Osteoblast (primary cell): Measurements from ENCODE around the gene ECEL1. TPM values are rescaled to one million over a fixed set of nuclear protein-coding genes. Genes with fewer than 3 reads are reported as not detected.

Experiments
- DNase-seq: peaks from one replicate; pipeline ENCODE4 v3.0.0; 2011; ENCODE audit warnings: low spot score, mixed read lengths; ENCODE audit not compliant: insufficient read length; ENCODE audit errors: missing footprints
- H2AFZ ChIP-seq: 2 replicates; pipeline ENCODE4 v1.6.0; 2011; ENCODE audit warnings: mild to moderate bottlenecking, low read length
- H3K27ac ChIP-seq: 2 replicates; pipeline ENCODE4 v1.5.1; 2011; ENCODE audit warnings: mild to moderate bottlenecking, low read depth, low read length, moderate library complexity
- H3K27me3 ChIP-seq: 2 replicates; pipeline ENCODE4 v1.6.0; 2012; ENCODE audit warnings: mild to moderate bottlenecking, control low read depth, inconsistent platforms, low read length, moderate library complexity; ENCODE audit not compliant: insufficient read depth
- H3K36me3 ChIP-seq: 2 replicates; pipeline ENCODE4 v1.5.1; 2011; ENCODE audit warnings: mild to moderate bottlenecking, low read length, control low read depth, moderate library complexity; ENCODE audit not compliant: insufficient read depth
- H3K4me1 ChIP-seq: 2 replicates; pipeline ENCODE4 v1.5.1; 2011; ENCODE audit warnings: mild to moderate bottlenecking, low read length, control low read depth, moderate library complexity; ENCODE audit not compliant: insufficient read depth
- H3K4me2 ChIP-seq: 2 replicates; pipeline ENCODE4 v1.6.0; 2011; ENCODE audit warnings: mild to moderate bottlenecking, low read length; ENCODE audit not compliant: insufficient read depth
- H3K4me3 ChIP-seq: fragments of 200-600 bp; sonication (generic); 3 replicates; pipeline ENCODE4 v1.5.1; 2012; ENCODE audit warnings: mild to moderate bottlenecking, low read length, inconsistent platforms; ENCODE audit not compliant: insufficient read depth
- H3K79me2 ChIP-seq: 2 replicates; pipeline ENCODE4 v1.6.0; 2012; ENCODE audit warnings: mild to moderate bottlenecking, low read length, control low read depth, inconsistent platforms; ENCODE audit not compliant: insufficient read depth
- H3K9me3 ChIP-seq: 2 replicates; pipeline ENCODE4 v1.5.1; 2011; ENCODE audit warnings: low read depth, low read length, control low read depth
- H4K20me1 ChIP-seq: 2 replicates; pipeline ENCODE4 v1.6.0; 2012; ENCODE audit warnings: mild to moderate bottlenecking, low read length, control low read depth; ENCODE audit not compliant: insufficient read depth
- total RNA-seq: library from RNA; depleted of rRNA; stranded (reverse); fragments of >200 nt; gene quantifications from 2 replicates; pipeline ENCODE4 v1.2.3, GENCODE V29; 2012
- TF ChIP-seq, protein P1 (sequence below): IDR thresholded peaks from 2 replicates; pipeline ENCODE4 v1.5.1; 2011; ENCODE audit warnings: mild to moderate bottlenecking, low read depth, low read length, moderate library complexity; ENCODE audit errors: extremely low read depth

ECEL1 gene
- total RNA-seq, 1 donor, result not detected

DNA sequence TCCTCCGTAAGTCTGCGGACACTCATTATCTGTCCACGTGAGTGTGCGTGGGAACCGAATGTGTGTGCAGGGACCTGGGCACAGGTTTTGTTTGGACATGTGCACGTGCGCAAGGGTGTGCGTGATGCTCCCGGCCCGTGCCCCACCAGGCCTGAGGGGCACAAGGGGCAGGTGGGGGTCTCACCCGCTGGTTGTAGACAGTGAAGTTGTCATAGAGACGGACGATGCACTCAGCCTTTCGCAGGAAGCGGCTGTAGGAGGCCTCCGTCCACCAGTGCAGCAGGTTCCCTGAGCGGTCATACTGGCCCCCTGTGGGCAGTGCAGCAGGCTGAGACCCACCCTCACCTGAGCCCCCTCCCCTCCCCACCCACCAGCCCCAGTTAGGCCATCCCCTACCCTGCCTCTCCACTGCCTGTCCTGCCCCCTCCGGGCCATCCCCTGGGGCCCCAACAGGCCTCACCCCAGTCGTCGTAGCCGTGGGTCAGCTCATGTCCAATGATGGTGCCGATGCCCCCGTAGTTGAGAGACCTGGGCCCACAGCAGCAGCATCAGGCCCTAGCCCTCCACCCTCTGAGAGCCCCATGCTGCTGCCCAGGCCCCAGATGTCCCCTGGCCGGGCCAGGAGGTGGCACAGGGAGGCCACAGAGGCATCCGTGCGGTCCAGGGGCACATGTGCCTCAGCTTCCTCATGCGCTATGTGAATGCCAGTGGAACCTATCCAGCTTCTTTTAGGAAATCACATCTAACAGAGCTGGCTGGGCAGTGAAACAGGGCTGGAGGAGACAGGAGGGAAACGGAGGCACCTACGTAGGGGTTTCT is 6.1 kb downstream of the ECEL1 start:
- H3K27me3 ChIP-seq, result peaks cover 25% of the 10 kb centered on the region
- H3K9me3 ChIP-seq, result no peaks in the 10 kb centered on the region
- no peaks in the 10 kb centered on the region for H3K79me2 ChIP-seq
- no peaks in the 10 kb centered on the region for H4K20me1 ChIP-seq
- H3K4me1 ChIP-seq, result no peaks in the 10 kb centered on the region
- H3K36me3 ChIP-seq, result no peaks in the 10 kb centered on the region
- no peak overlapping the region for H3K27ac ChIP-seq
- no peak overlapping the region for H2AFZ ChIP-seq
- peak; percentile 77 for DNase-seq
- no peak overlapping the region for H3K4me3 ChIP-seq
- H3K4me2 ChIP-seq, result no peak overlapping the region
- TF ChIP-seq, protein P1, sequence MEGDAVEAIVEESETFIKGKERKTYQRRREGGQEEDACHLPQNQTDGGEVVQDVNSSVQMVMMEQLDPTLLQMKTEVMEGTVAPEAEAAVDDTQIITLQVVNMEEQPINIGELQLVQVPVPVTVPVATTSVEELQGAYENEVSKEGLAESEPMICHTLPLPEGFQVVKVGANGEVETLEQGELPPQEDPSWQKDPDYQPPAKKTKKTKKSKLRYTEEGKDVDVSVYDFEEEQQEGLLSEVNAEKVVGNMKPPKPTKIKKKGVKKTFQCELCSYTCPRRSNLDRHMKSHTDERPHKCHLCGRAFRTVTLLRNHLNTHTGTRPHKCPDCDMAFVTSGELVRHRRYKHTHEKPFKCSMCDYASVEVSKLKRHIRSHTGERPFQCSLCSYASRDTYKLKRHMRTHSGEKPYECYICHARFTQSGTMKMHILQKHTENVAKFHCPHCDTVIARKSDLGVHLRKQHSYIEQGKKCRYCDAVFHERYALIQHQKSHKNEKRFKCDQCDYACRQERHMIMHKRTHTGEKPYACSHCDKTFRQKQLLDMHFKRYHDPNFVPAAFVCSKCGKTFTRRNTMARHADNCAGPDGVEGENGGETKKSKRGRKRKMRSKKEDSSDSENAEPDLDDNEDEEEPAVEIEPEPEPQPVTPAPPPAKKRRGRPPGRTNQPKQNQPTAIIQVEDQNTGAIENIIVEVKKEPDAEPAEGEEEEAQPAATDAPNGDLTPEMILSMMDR, result no peak

DNA sequence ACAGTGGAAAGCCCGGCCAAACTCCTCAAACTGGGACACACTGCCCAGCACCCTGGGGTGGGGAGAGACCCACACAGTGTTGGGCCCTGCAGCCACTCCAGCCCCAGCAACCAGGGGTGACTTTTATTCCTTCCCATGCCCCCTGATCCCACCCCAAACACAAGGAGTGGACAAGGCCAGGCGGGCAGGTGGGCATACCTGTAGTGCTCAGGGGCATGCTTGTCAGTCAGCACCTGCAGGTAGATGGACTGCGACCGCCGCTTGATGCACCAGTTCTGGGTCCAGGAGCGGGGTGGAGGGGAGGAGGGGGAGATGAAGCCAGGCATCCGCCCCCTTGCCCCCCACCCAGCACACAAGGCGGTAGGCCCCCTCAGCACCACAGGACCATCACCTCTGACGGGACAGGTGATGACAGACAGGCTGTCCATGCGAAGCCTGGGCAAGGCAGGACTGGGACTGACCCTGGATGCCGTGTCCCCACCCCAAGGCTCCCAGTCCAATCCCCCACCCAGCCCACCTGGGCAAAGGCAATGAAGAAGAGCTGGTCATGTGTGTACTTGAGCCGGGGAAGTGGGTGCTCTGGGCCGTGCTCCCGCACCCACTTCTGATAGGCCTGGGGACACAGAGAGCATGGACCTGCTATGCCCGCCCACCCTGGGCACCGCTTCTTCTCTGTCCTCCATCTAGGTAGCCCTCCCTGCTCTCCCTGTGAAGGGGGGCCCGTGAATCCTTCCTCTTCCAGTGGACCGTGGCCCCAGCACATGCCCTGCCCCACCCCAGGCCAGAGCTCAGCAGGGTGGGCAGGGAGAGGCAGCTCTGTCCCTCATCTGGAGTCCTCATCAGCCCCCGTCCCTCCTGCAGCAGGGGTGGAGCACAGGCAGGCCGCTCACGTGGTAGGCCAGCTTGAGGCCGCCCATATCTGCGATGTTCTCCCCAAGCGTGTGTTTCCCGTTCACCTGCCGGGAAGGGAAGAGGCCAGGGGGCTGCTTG is 7.1 kb downstream of the ECEL1 start:
- Histone ChIP-seq H3K27ac (no peak overlapping the region), H2AFZ (no peak overlapping the region), H3K27me3 (peaks cover 16% of the 10 kb centered on the region), H3K4me2 (no peak overlapping the region), H3K9me3 (no peaks in the 10 kb centered on the region), H3K4me3 (no peak overlapping the region), H3K79me2 (no peaks in the 10 kb centered on the region), H3K36me3 (no peaks in the 10 kb centered on the region), H3K4me1 (no peaks in the 10 kb centered on the region), H4K20me1 (no peaks in the 10 kb centered on the region)
- TF ChIP-seq, protein P1, result no peak
- peak; percentile 84 for DNase-seq

DNA sequence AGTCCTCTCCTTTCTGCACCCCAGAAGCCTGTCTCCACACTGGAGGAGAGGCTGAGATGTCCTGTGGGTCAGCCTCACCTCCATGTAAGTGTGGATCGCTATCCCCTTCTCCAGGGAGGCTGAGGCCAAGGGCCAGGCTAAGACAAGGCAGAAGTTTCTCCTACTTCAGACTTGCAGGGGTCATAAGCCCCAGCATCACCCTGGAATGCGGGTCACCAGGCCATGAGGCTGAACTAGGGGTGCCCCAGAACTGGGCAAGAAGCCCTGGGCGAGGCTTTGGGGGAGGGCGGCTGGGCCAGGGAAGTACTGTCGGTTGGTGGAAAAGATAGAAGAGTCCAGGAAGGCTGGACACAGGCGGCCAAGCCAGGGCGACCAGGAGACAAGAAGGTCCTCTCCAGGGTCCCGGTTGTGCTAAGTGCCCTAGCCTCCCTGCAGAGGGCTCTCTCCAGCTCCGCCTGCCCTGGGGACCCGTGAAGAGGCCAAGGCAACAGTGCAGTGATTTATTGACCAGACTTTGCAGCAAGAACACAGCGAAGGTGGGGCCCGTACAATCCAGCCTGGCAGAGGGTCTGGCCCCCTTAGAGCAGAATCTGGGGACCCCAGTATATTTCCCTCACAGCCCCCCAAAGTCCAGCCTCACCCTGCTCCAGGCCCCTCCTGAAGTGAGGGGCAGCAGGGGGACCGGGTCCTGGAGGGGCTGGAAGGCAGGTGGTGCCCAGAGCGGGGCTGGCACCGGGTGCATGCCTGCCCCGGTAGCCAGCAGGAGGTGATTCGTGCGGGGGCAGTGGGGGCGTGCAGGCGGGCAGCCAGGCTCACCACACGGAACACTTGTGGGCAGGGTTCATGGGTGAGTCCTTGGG is 8.1 kb downstream of the ECEL1 start:
- H2AFZ ChIP-seq, result no peak overlapping the region
- DNase-seq, result peak; percentile 76
- TF ChIP-seq, protein P1, result no peak
- H3K4me2 ChIP-seq, result no peak overlapping the region
- H3K36me3 ChIP-seq, result no peaks in the 10 kb centered on the region
- H3K27ac ChIP-seq, result no peak overlapping the region
- no peaks in the 10 kb centered on the region for H3K79me2 ChIP-seq
- H3K4me1 ChIP-seq, result no peaks in the 10 kb centered on the region
- no peaks in the 10 kb centered on the region for H3K9me3 ChIP-seq
- peaks cover 13% of the 10 kb centered on the region for H3K27me3 ChIP-seq
- H3K4me3 ChIP-seq, result no peak overlapping the region
- H4K20me1 ChIP-seq, result no peaks in the 10 kb centered on the region
